HepG2 (cell line): ENCODE data around the gene SLCO2B1. TPM values are rescaled to one million over a fixed set of nuclear protein-coding genes. Genes with fewer than 3 reads are reported as not detected.
A peak's percentile ranks its signal among the peaks of the same experiment; 100 is the strongest.

Experiments used
- CBX2 ChIP-seq, 2 experiments: fragments of 200-600 bp in 1 of 2; sonication (generic); formaldehyde crosslinking in 1 of 2; IDR thresholded peaks; 2 replicates each; pipeline versions ENCODE4 v1.7.0 to v1.8.1; 2018 to 2022; ENCODE audit warnings: low read depth in 2 of 2, low read length in 1 of 2, mild to moderate bottlenecking in 1 of 2, missing genetic modification reagents in 1 of 2
- FOSL1 ChIP-seq: sonication (generic); formaldehyde crosslinking; IDR thresholded peaks from 2 replicates; pipeline ENCODE4 v1.9.0; 2021; ENCODE audit warnings: missing genetic modification reagents, borderline replicate concordance
- KDM3A ChIP-seq: IDR thresholded peaks from 2 replicates; pipeline ENCODE4 v1.6.1; 2018; ENCODE audit warnings: low read depth, missing compliant biosample characterization
- KDM5A ChIP-seq: fragments of 200-600 bp; sonication (generic); IDR thresholded peaks from 2 replicates; pipeline ENCODE4 v1.7.0; 2018; ENCODE audit warnings: antibody characterized with exemption, mild to moderate bottlenecking, low read length, borderline replicate concordance
- KLF6 ChIP-seq: IDR thresholded peaks from 2 replicates; pipeline ENCODE4 v1.8.0; 2016; ENCODE audit warnings: missing biosample characterization, missing genetic modification reagents
- KMT2A ChIP-seq: sonication (generic); formaldehyde crosslinking; IDR thresholded peaks from 2 replicates; pipeline ENCODE4 v1.4.0; 2020; ENCODE audit warnings: missing genetic modification reagents
- POLR2A ChIP-seq, 2 experiments: IDR thresholded peaks; 2 replicates each; pipeline ENCODE4 v1.6.1; 2011; ENCODE audit warnings: low read depth in 2 of 2, low read length in 2 of 2, mild to moderate bottlenecking in 1 of 2, moderate library complexity in 1 of 2; ENCODE audit not compliant: insufficient read depth in 1 of 2
- PRDM15 ChIP-seq: sonication (generic); formaldehyde crosslinking; IDR thresholded peaks from 2 replicates; pipeline ENCODE4 v1.4.0; 2020; ENCODE audit warnings: missing genetic modification reagents
- XBP1 ChIP-seq: sonication (generic); formaldehyde crosslinking; IDR thresholded peaks from 2 replicates; pipeline ENCODE4 v1.5.0; 2020; ENCODE audit warnings: missing genetic modification reagents
- ZNF562 ChIP-seq: sonication (generic); formaldehyde crosslinking; IDR thresholded peaks from 2 replicates; pipeline ENCODE4 v1.8.0; 2022; ENCODE audit warnings: missing genetic modification reagents, borderline replicate concordance
- ZNF720 ChIP-seq: sonication (generic); formaldehyde crosslinking; IDR thresholded peaks from 2 replicates; pipeline ENCODE4 v1.4.0; 2020; ENCODE audit warnings: missing genetic modification reagents
- ZNF773 ChIP-seq: sonication (generic); formaldehyde crosslinking; IDR thresholded peaks from 2 replicates; pipeline ENCODE4 v1.4.0; 2020; ENCODE audit warnings: missing genetic modification reagents, borderline replicate concordance
- ZSCAN21 ChIP-seq: sonication (generic); formaldehyde crosslinking; IDR thresholded peaks from 2 replicates; pipeline ENCODE4 v1.8.0; 2022; ENCODE audit warnings: mild to moderate bottlenecking, missing genetic modification reagents, moderate library complexity, borderline replicate concordance
- ZZZ3 ChIP-seq: sonication (generic); formaldehyde crosslinking; IDR thresholded peaks from 2 replicates; pipeline ENCODE4 v1.4.0; 2020; ENCODE audit warnings: missing genetic modification reagents, mild to moderate bottlenecking, borderline replicate concordance
- polyA plus RNA-seq, 8 experiments: library from polyadenylated mRNA; depleted of rRNA in 3 of 8; stranded (reverse) in 7 of 8; unstranded in 1 of 8; fragments of >200 nt; fragmentation: Illumina TruSeq in 4 of 8; extraction: Trizol in 4 of 8; gene quantifications; 2 replicates each; pipeline versions ENCODE4 v1.2.1 to v1.2.3, GENCODE V29; 2011 to 2016; ENCODE audit warnings: low read depth in 4 of 8, missing spikeins in 1 of 8, mixed read lengths in 1 of 8; ENCODE audit not compliant: insufficient read depth in 1 of 8
- total RNA-seq, 5 experiments: library from RNA; depleted of rRNA; stranded (reverse); fragments of >200 nt; fragmentation: Illumina TruSeq; extraction: Trizol; gene quantifications; 2 replicates each; pipeline ENCODE4 v1.2.3, GENCODE V29; 2016; ENCODE audit warnings: low read depth in 1 of 5
- TF ChIP-seq, protein P1 (sequence below): sonication (generic); formaldehyde crosslinking; IDR thresholded peaks from 2 replicates; pipeline ENCODE4 v1.8.1; 2022; ENCODE audit warnings: low read depth, mild to moderate bottlenecking, missing genetic modification reagents
- TF ChIP-seq, protein P2 (sequence below): sonication (generic); formaldehyde crosslinking; conservative IDR thresholded peaks from 2 replicates; pipeline ENCODE4 v1.8.0; 2022; ENCODE audit warnings: low read depth, missing genetic modification reagents
- TF ChIP-seq, protein P3 (sequence below): sonication (generic); formaldehyde crosslinking; IDR thresholded peaks from 2 replicates; pipeline ENCODE4 v1.8.1; 2022; ENCODE audit warnings: mild to moderate bottlenecking, missing genetic modification reagents
- TF ChIP-seq, protein P4 (sequence below): sonication (generic); formaldehyde crosslinking; IDR thresholded peaks from 2 replicates; pipeline ENCODE4 v1.8.0; 2022; ENCODE audit warnings: missing genetic modification reagents, low read depth, mild to moderate bottlenecking, borderline replicate concordance

Gene SLCO2B1
- total and polyA plus RNA-seq, 2 of the 13 experiments (the other 11 are each of a cell fraction or from before 2014, with no cell fraction given) = 15.3 to 19.8 TPM

GRCh38 chr11:75204012-75204674 is 53.2 kb downstream of the SLCO2B1 start (continued):
- no peak for TF ChIP-seq ZNF562 (CRISPR knock-in tag)
- no peak for TF ChIP-seq KDM5A
- no peak for TF ChIP-seq PRDM15
- no peak for TF ChIP-seq FOSL1 (CRISPR knock-in tag)
- TF ChIP-seq ZNF773 (CRISPR knock-in tag) = no peak
- no peak; the same call in 1 of the 2 replicates for TF ChIP-seq KLF6 (CRISPR knock-in tag)
- TF ChIP-seq ZSCAN21 (CRISPR knock-in tag) = 0 out of 2 replicates have a peak, but pooled peaks have one; percentile 32
- TF ChIP-seq ZZZ3 = no peak
- TF ChIP-seq, protein P1, sequence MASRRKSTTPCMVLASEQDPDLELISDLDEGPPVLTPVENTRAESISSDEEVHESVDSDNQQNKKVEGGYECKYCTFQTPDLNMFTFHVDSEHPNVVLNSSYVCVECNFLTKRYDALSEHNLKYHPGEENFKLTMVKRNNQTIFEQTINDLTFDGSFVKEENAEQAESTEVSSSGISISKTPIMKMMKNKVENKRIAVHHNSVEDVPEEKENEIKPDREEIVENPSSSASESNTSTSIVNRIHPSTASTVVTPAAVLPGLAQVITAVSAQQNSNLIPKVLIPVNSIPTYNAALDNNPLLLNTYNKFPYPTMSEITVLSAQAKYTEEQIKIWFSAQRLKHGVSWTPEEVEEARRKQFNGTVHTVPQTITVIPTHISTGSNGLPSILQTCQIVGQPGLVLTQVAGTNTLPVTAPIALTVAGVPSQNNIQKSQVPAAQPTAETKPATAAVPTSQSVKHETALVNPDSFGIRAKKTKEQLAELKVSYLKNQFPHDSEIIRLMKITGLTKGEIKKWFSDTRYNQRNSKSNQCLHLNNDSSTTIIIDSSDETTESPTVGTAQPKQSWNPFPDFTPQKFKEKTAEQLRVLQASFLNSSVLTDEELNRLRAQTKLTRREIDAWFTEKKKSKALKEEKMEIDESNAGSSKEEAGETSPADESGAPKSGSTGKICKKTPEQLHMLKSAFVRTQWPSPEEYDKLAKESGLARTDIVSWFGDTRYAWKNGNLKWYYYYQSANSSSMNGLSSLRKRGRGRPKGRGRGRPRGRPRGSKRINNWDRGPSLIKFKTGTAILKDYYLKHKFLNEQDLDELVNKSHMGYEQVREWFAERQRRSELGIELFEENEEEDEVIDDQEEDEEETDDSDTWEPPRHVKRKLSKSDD (CRISPR knock-in tag) = peak; percentile 75; the same call in 1 of the 2 replicates
- no peak for TF ChIP-seq KMT2A (CRISPR knock-in tag)
- TF ChIP-seq POLR2A (IDR thresholded peaks at IDR 0.05; ENCODE audit: insufficient read depth in 1 of 2, low read depth in 2 of 2, low read length in 2 of 2) = no peak
- TF ChIP-seq, protein P2, sequence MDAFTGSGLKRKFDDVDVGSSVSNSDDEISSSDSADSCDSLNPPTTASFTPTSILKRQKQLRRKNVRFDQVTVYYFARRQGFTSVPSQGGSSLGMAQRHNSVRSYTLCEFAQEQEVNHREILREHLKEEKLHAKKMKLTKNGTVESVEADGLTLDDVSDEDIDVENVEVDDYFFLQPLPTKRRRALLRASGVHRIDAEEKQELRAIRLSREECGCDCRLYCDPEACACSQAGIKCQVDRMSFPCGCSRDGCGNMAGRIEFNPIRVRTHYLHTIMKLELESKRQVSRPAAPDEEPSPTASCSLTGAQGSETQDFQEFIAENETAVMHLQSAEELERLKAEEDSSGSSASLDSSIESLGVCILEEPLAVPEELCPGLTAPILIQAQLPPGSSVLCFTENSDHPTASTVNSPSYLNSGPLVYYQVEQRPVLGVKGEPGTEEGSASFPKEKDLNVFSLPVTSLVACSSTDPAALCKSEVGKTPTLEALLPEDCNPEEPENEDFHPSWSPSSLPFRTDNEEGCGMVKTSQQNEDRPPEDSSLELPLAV (CRISPR knock-in tag) = no peak
- no peak for TF ChIP-seq ZNF720 (CRISPR knock-in tag)
- no peak for TF ChIP-seq XBP1 (CRISPR knock-in tag)
- TF ChIP-seq KDM3A (CRISPR knock-in tag) = 0 out of 2 replicates have a peak, but pooled peaks have one; percentile 40
- TF ChIP-seq, protein P3, sequence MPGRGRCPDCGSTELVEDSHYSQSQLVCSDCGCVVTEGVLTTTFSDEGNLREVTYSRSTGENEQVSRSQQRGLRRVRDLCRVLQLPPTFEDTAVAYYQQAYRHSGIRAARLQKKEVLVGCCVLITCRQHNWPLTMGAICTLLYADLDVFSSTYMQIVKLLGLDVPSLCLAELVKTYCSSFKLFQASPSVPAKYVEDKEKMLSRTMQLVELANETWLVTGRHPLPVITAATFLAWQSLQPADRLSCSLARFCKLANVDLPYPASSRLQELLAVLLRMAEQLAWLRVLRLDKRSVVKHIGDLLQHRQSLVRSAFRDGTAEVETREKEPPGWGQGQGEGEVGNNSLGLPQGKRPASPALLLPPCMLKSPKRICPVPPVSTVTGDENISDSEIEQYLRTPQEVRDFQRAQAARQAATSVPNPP = peak; percentile 37; the same call in 1 of the 2 replicates
- no peak for TF ChIP-seq CBX2 (IDR thresholded peaks at IDR 0.05; ENCODE audit: low read depth, low read length)
- no peak for TF ChIP-seq CBX2 (CRISPR knock-in tag; IDR thresholded peaks at IDR 0.05; ENCODE audit: low read depth)
- TF ChIP-seq, protein P4, sequence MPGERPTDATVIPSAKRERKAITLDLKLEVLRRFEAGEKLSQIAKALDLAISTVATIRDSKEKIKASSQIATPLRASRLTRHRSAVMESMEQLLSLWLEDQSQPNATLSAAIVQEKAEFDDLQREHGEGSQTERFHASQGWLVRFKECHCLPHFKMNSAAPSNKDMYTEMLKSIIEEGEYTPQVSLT (CRISPR knock-in tag) = no peak
